Measurements from ENCODE around the gene STRAP.

GRCh38 chr12:15896867-15897266, 14.7 kb downstream of the STRAP start:
- TF ChIP-seq CTCF (IDR thresholded peaks at IDR 0.05) (no peak), POLR2A (IDR thresholded peaks at IDR 0.05) (no peak)
